Left lung (tissue), 10 donors: ENCODE measurements around the gene SLC27A5. TPM values are rescaled to one million over a fixed set of nuclear protein-coding genes. Genes with fewer than 3 reads are reported as not detected.

Experiments used
- ATAC-seq: fragments of 200-7000 bp; cut with Tn5 transposase; one replicate; pipeline ENCODE4 v1.9.1; 2020; ENCODE audit warnings: moderate library complexity
- DNase-seq, 4 donors: peaks; one replicate each; pipeline ENCODE4 v3.0.0-alpha.2; 2013 to 2020
- H3K27ac ChIP-seq, 2 donors: fragments of 200-600 bp; sonication (generic) in 1 of 2; one replicate each; pipeline versions ENCODE4 v1.5.0 to v1.8.0; 2020 to 2021
- H3K27me3 ChIP-seq, 2 donors: fragments of 200-600 bp; sonication (generic) in 1 of 2; one replicate each; pipeline versions ENCODE4 v1.5.0 to v1.8.0; 2020 to 2021
- H3K36me3 ChIP-seq, 2 donors: fragments of 200-600 bp; sonication (generic) in 1 of 2; one replicate each; pipeline versions ENCODE4 v1.5.0 to v1.8.0; 2020 to 2021
- H3K4me1 ChIP-seq, 2 donors: fragments of 200-600 bp; one replicate each; pipeline ENCODE4 v1.8.0; 2021
- H3K4me3 ChIP-seq, 2 donors: fragments of 200-600 bp; sonication (generic) in 1 of 2; one replicate each; pipeline versions ENCODE4 v1.5.0 to v1.8.0; 2020 to 2021; ENCODE audit warnings: mild to moderate bottlenecking in 1 of 2
- H3K9me3 ChIP-seq, 2 donors: fragments of 200-600 bp; sonication (generic) in 1 of 2; one replicate each; pipeline versions ENCODE4 v1.5.0 to v1.8.0; 2020 to 2021
- CTCF ChIP-seq, 2 donors: fragments of 200-600 bp; sonication (generic) in 1 of 2; IDR thresholded peaks; one replicate each; pipeline versions ENCODE4 v1.5.0 to v1.8.0; 2021; ENCODE audit warnings: antibody characterized with exemption in 2 of 2
- intact Hi-C, 2 donors: fragments of 100-400 bp; cut with DNase I; formaldehyde crosslinking; loops; one replicate each; pipeline versions ENCODE4 v1.11.2 to v1.14.2; 2022
- polyA plus RNA-seq, 6 donors: library from polyadenylated mRNA; unstranded; fragments of 120-200 nt; gene quantifications; one replicate each; pipeline ENCODE4 v1.2.1, GENCODE V29; 2013; ENCODE audit not compliant: insufficient read length in 6 of 6
- total RNA-seq, 2 donors: library from RNA; stranded (reverse); fragmentation: NEBNext Ultra II Directional; extraction: Animal tissue kit (Norgen Biotek cat#: 25700); gene quantifications; one replicate each; pipeline ENCODE4 v1.2.1, GENCODE V29; 2021
- donor health status: DM: no; HTN: yes; CAD: no.
- donor health status: DM: no; HTN: no; CAD: no.

The SLC27A5 gene
- total and polyA plus RNA-seq, 8 donors = 6.2 to 11.8 (median 8.1) TPM

- no peaks in the 10 kb centered on the region for H3K27me3 ChIP-seq
- H3K9me3 ChIP-seq = no peaks in the 10 kb centered on the region
- no peak for ATAC-seq
- no peak overlapping the region for H3K27ac ChIP-seq
- intact Hi-C loops = no loop called here
- no peak overlapping the region for H3K4me3 ChIP-seq
- H3K36me3 ChIP-seq = peaks cover 0 to 79% of the 10 kb centered on the region in 2 donors
- peaks cover 27 to 44% of the 10 kb centered on the region in 2 donors for H3K4me1 ChIP-seq
- no peak for DNase-seq
- no peak for TF ChIP-seq CTCF (IDR thresholded peaks at IDR 0.05)
Measured at GRCh38 chr19:58550362-58551122, 38.8 kb upstream of the SLC27A5 start.

- no peaks in the 10 kb centered on the region for H3K9me3 ChIP-seq
- H3K4me3 ChIP-seq = no peak overlapping the region
- intact Hi-C loops = no loop called here
- H3K27ac ChIP-seq = no peak overlapping the region
- H3K36me3 ChIP-seq = peaks cover 0 to 77% of the 10 kb centered on the region in 2 donors
- H3K4me1 ChIP-seq = peaks cover 24 to 46% of the 10 kb centered on the region in 2 donors
- DNase-seq (no peak), ATAC-seq (no peak)
- no peaks in the 10 kb centered on the region for H3K27me3 ChIP-seq
- no peak for TF ChIP-seq CTCF (IDR thresholded peaks at IDR 0.05)
Measured at GRCh38 chr19:58549664-58550361, 38.0 kb upstream of the SLC27A5 start.

- Histone ChIP-seq H3K9me3 (no peaks in the 10 kb centered on the region), H3K27ac (no peak overlapping the region), H3K36me3 (peaks cover 0 to 77% of the 10 kb centered on the region in 2 donors), H3K4me3 (no peak overlapping the region), H3K4me1 (peaks cover 20 to 40% of the 10 kb centered on the region in 2 donors), H3K27me3 (no peaks in the 10 kb centered on the region)
- DNase-seq = no peak
- TF ChIP-seq CTCF (IDR thresholded peaks at IDR 0.05) = no peak
- ATAC-seq = no peak
- intact Hi-C loops = no loop called here
Measured at GRCh38 chr19:58548859-58549663, 37.3 kb upstream of the SLC27A5 start.

- H3K4me1 ChIP-seq = peaks cover 12 to 32% of the 10 kb centered on the region in 2 donors
- ATAC-seq = no peak
- intact Hi-C loops = no loop called here
- H3K27ac ChIP-seq = no peak overlapping the region
- no peaks in the 10 kb centered on the region for H3K9me3 ChIP-seq
- TF ChIP-seq CTCF (IDR thresholded peaks at IDR 0.05) = no peak
- no peak for DNase-seq
- H3K4me3 ChIP-seq = no peak overlapping the region
- no peaks in the 10 kb centered on the region for H3K27me3 ChIP-seq
- peaks cover 0 to 64% of the 10 kb centered on the region in 2 donors for H3K36me3 ChIP-seq
Measured at GRCh38 chr19:58547323-58548312, 35.8 kb upstream of the SLC27A5 start.
